CD14-positive monocyte (primary cell): ENCODE results near the gene STAT3. TPM values are rescaled to one million over a fixed set of nuclear protein-coding genes. Genes with fewer than 3 reads are reported as not detected.
A peak's percentile ranks its signal among the peaks of the same experiment; 100 is the strongest.

Experiments used
- DNase-seq, 3 donors: peaks; one replicate each; pipeline ENCODE4 v3.0.0-alpha.2; 2011 to 2022
- H2AFZ ChIP-seq: 2 replicates; pipeline ENCODE4 v1.6.0; 2012; ENCODE audit warnings: mild to moderate bottlenecking, low read depth, low read length, inconsistent platforms; ENCODE audit not compliant: insufficient read depth, poor library complexity, severe bottlenecking
- H3K27ac ChIP-seq, 2 donors: 1 replicate in 1 of 2; 2 replicates in 1 of 2; pipeline ENCODE4 v1.5.1; 2012 to 2013; ENCODE audit warnings: low read length in 2 of 2, control low read depth in 1 of 2, inconsistent platforms in 1 of 2, low read depth in 1 of 2, mild to moderate bottlenecking in 1 of 2
- H3K27me3 ChIP-seq, 2 donors: one replicate each; pipeline versions ENCODE4 v1.6.0 to v1.6.1; 2011 to 2013; ENCODE audit warnings: low read length in 2 of 2; ENCODE audit not compliant: control insufficient read depth in 2 of 2, insufficient read depth in 2 of 2
- H3K36me3 ChIP-seq, 2 donors: replicated peaks in 1 of 2; 1 replicate in 1 of 2; 2 replicates in 1 of 2; pipeline versions ENCODE4 v1.5.1 to v1.6.1; 2012 to 2013; ENCODE audit warnings: low read length in 2 of 2, control low read depth in 1 of 2, inconsistent platforms in 1 of 2, mild to moderate bottlenecking in 1 of 2; ENCODE audit not compliant: insufficient read depth in 2 of 2, control insufficient read depth in 1 of 2
- H3K4me1 ChIP-seq, 2 donors: 1 replicate in 1 of 2; 2 replicates in 1 of 2; pipeline versions ENCODE4 v1.5.1 to v1.6.1; 2012 to 2013; ENCODE audit warnings: low read length in 2 of 2, control low read depth in 1 of 2, inconsistent platforms in 1 of 2, mild to moderate bottlenecking in 1 of 2, moderate library complexity in 1 of 2; ENCODE audit not compliant: insufficient read depth in 2 of 2, control insufficient read depth in 1 of 2
- H3K4me2 ChIP-seq: replicated peaks from 2 replicates; pipeline ENCODE3; 2012; ENCODE audit warnings: low read length, moderate library complexity, mild to moderate bottlenecking; ENCODE audit not compliant: poor library complexity, severe bottlenecking; ENCODE audit errors: extremely low read depth
- H3K4me3 ChIP-seq, 3 experiments: fragments of 200-600 bp in 1 of 3; sonication (generic) in 1 of 3; replicated peaks in 1 of 3; 1 replicate in 2 of 3; 2 replicates in 1 of 3; pipeline ENCODE4 v1.5.1; 2011 to 2013; ENCODE audit warnings: low read length in 3 of 3, mild to moderate bottlenecking in 3 of 3, control low read depth in 2 of 3, low read depth in 2 of 3, inconsistent platforms in 1 of 3, moderate library complexity in 1 of 3
- H3K79me2 ChIP-seq: 2 replicates; pipeline ENCODE4 v1.6.0; 2012; ENCODE audit warnings: mild to moderate bottlenecking, control low read depth, inconsistent platforms, low read length, moderate library complexity; ENCODE audit not compliant: insufficient read depth
- H3K9ac ChIP-seq: 2 replicates; pipeline ENCODE4 v1.6.0; 2017; ENCODE audit warnings: low read length, mild to moderate bottlenecking; ENCODE audit not compliant: insufficient read depth, poor library complexity, severe bottlenecking
- H3K9me3 ChIP-seq, 2 donors: replicated peaks in 1 of 2; 1 replicate in 1 of 2; 2 replicates in 1 of 2; pipeline versions ENCODE4 v1.5.1 to v1.6.1; 2012 to 2013; ENCODE audit warnings: low read length in 2 of 2, control low read depth in 1 of 2; ENCODE audit not compliant: control insufficient read depth in 1 of 2, insufficient read depth in 1 of 2
- H4K20me1 ChIP-seq: 2 replicates; pipeline ENCODE4 v1.6.0; 2012; ENCODE audit warnings: mild to moderate bottlenecking, low read length, control low read depth, moderate library complexity; ENCODE audit not compliant: insufficient read depth
- H3K27ac Mint-ChIP-seq, 7 donors: one replicate each; pipeline ENCODE4 v1.8.0; 2020; ENCODE audit warnings: mild to moderate bottlenecking in 7 of 7, mixed read lengths in 7 of 7, moderate library complexity in 6 of 7, inconsistent platforms in 2 of 7
- H3K27me3 Mint-ChIP-seq, 3 donors: one replicate each; pipeline ENCODE4 v1.8.0; 2021 to 2022; ENCODE audit warnings: low read depth in 3 of 3, mild to moderate bottlenecking in 3 of 3, mixed read lengths in 3 of 3, moderate library complexity in 3 of 3, inconsistent platforms in 1 of 3
- H3K36me3 Mint-ChIP-seq, 2 donors: one replicate each; pipeline ENCODE4 v1.8.0; 2020; ENCODE audit warnings: mixed read lengths in 2 of 2, inconsistent platforms in 1 of 2, mild to moderate bottlenecking in 1 of 2
- H3K4me1 Mint-ChIP-seq: one replicate; pipeline ENCODE4 v1.8.0; 2020; ENCODE audit warnings: mild to moderate bottlenecking, mixed read lengths
- H3K4me3 Mint-ChIP-seq, 2 donors: one replicate each; pipeline ENCODE4 v1.8.0; 2020; ENCODE audit warnings: mild to moderate bottlenecking in 2 of 2, mixed read lengths in 2 of 2, moderate library complexity in 1 of 2
- H3K9me3 Mint-ChIP-seq, 7 donors: one replicate each; pipeline ENCODE4 v1.8.0; 2020 to 2022; ENCODE audit warnings: mixed read lengths in 7 of 7, mild to moderate bottlenecking in 6 of 7, moderate library complexity in 6 of 7, inconsistent platforms in 2 of 7
- WGBS: methylation state at CpG from one replicate; pipeline ENCODE4 v1.1.5; 2013; ENCODE audit warnings: missing lambda C conversion rate; ENCODE audit not compliant: insufficient coverage; 5-methylcytosine and 5-hydroxymethylcytosine counted together
- intact Hi-C, 2 donors: fragments of 100-400 bp; cut with micrococcal nuclease; formaldehyde crosslinking; loops; one replicate each; pipeline versions ENCODE4 v1.15.0 to v1.15.1; 2023
- polyA plus RNA-seq, 3 donors: library from polyadenylated mRNA; depleted of rRNA in 1 of 3; unstranded in 2 of 3; stranded (reverse) in 1 of 3; fragments of 300-500 nt in 2 of 3; fragments of >200 nt in 1 of 3; fragmentation: Illumina TruSeq in 2 of 3; gene quantifications; 1 replicate in 2 of 3; 2 replicates in 1 of 3; pipeline ENCODE4 v1.2.3, GENCODE V29; 2012 to 2021
- TF ChIP-seq, protein P1 (sequence below): fragments of 200-600 bp; IDR thresholded peaks from one replicate; pipeline ENCODE4 v1.8.0; 2022; ENCODE audit warnings: antibody characterized with exemption, mild to moderate bottlenecking

Gene STAT3
- polyA plus RNA-seq, 3 donors, result 73.0 to 155 (median 110) TPM

DNA sequence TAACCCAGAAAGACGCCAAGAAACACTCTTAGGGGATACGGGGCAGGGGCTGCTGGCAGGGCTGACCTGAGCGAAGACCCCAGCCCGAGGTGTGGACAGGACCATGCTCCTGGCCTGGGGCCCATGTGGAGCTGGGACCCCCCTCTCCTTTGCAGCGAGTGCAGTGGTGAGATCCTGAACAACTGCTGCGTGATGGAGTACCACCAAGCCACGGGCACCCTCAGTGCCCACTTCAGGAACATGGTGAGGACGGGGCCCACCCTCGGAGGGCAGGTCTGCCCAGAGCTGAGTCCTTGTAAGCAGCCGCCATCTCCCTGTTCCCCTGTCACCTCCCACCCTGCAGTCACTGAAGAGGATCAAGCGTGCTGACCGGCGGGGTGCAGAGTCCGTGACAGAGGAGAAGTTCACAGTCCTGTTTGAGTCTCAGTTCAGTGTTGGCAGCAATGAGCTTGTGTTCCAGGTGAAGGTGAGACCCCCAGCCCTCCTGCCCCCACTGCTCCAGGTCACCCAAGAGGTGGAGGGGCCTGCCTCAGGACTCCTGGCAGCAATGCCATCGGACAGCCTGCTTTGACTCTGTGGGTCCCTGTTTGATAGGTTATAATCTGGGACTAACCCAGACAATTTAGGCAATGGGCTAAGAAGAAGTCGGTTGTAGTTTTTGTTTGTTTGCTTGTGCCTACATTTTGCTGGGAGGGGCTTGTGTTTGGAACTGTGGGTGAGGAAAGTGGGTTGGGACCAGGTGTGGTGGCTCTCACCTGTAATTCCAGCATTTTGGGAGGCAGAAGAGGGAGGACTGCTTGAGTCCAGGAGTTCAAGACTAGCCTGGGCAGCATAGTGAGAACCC is 83.8 kb downstream of the STAT3 start:
- Histone ChIP-seq H3K27ac (no peak overlapping the region), H3K36me3 (peaks cover 84 to 91% of the 10 kb centered on the region in 2 donors), H3K4me1 (no peaks in the 10 kb centered on the region), H3K4me2 (no peak overlapping the region), H3K9ac (no peak overlapping the region), H4K20me1 (peaks cover 83% of the 10 kb centered on the region), H3K27me3 (no peaks in the 10 kb centered on the region), H3K9me3 (no peaks in the 10 kb centered on the region), H3K4me3 (no peak overlapping the region), H2AFZ (no peak overlapping the region), H3K79me2 (no peaks in the 10 kb centered on the region)
- peak overlapping the region in 4 of 7 donors; percentile 3 to 77 (median 62) for H3K27ac Mint-ChIP-seq
- H3K4me3 Mint-ChIP-seq, result no peak overlapping the region
- H3K4me1 Mint-ChIP-seq, result no peaks in the 10 kb centered on the region
- TF ChIP-seq, protein P1, sequence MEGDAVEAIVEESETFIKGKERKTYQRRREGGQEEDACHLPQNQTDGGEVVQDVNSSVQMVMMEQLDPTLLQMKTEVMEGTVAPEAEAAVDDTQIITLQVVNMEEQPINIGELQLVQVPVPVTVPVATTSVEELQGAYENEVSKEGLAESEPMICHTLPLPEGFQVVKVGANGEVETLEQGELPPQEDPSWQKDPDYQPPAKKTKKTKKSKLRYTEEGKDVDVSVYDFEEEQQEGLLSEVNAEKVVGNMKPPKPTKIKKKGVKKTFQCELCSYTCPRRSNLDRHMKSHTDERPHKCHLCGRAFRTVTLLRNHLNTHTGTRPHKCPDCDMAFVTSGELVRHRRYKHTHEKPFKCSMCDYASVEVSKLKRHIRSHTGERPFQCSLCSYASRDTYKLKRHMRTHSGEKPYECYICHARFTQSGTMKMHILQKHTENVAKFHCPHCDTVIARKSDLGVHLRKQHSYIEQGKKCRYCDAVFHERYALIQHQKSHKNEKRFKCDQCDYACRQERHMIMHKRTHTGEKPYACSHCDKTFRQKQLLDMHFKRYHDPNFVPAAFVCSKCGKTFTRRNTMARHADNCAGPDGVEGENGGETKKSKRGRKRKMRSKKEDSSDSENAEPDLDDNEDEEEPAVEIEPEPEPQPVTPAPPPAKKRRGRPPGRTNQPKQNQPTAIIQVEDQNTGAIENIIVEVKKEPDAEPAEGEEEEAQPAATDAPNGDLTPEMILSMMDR, result no peak
- WGBS, result 98% methylated on average over 11 of the region's 16 CpGs
- H3K36me3 Mint-ChIP-seq, result peaks cover 86 to 94% of the 10 kb centered on the region in 2 donors
- DNase-seq, result no peak
- intact Hi-C loops, result no loop called here
- no peaks in the 10 kb centered on the region for H3K9me3 Mint-ChIP-seq
- H3K27me3 Mint-ChIP-seq, result peaks cover 0 to 3% (median 3%) of the 10 kb centered on the region in 3 donors

DNA sequence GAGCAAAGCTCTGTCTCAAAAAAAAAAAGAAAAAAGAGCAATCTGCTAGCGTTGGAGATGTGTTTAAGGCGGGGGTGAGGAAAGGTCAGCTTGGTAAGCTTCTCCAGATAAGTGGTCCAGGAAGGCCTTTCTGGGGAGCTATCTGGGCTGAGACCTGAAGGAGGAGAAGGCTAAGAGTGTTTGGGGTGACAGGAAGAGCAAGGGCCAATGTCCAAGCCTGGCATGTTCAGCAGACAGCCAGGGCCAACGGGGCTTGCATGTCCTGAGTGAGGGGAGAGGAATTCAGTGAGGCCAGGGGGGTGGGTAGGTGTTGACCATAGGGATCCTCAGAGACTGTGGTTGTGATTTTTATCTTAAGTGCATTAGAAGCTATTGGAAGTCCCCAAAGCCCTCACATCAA is 84.5 kb downstream of the STAT3 start:
- H3K9me3 Mint-ChIP-seq, result no peaks in the 10 kb centered on the region
- no peak overlapping the region for H3K4me3 Mint-ChIP-seq
- peaks cover 85 to 93% of the 10 kb centered on the region in 2 donors for H3K36me3 Mint-ChIP-seq
- Histone ChIP-seq H3K4me1 (no peaks in the 10 kb centered on the region), H3K4me3 (no peak overlapping the region), H3K36me3 (peaks cover 84 to 91% of the 10 kb centered on the region in 2 donors), H2AFZ (no peak overlapping the region), H3K27ac (no peak overlapping the region), H4K20me1 (peaks cover 83% of the 10 kb centered on the region), H3K27me3 (no peaks in the 10 kb centered on the region), H3K79me2 (no peaks in the 10 kb centered on the region), H3K9me3 (no peaks in the 10 kb centered on the region), H3K4me2 (no peak overlapping the region), H3K9ac (no peak overlapping the region)
- TF ChIP-seq, protein P1, result no peak
- H3K27ac Mint-ChIP-seq, result peak overlapping the region in 3 of 7 donors; percentile 30 to 50 (median 36)
- no peaks in the 10 kb centered on the region for H3K4me1 Mint-ChIP-seq
- intact Hi-C loops, result no loop called here
- H3K27me3 Mint-ChIP-seq, result peaks cover 2 to 3% (median 3%) of the 10 kb centered on the region in 3 donors
- WGBS, result 90% methylated on average over 3 of the region's 3 CpGs
- no peak for DNase-seq
